ENCODE results near the gene IQCB1.

The IQCB1 gene

DNA sequence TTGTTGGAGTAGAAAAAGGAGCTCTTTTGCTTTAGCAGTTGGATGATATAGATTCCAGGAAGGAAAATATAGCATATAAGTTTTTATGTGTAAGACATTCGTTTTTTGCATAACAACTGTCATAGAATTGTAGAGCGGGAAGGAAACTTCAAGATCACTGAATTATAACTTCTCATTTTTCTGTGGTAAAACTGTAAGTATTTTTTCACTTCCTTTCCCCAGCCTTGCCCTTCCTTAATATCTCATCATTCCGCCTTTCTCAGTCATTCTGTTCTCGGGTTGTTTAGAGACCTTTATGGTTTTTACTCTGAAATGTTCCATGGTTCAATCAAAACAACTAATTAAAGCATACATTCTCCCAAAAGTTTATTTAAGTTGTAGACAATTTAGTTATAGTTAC, 1.2 kb upstream of the IQCB1 start:
- TF ChIP-seq, protein P1, sequence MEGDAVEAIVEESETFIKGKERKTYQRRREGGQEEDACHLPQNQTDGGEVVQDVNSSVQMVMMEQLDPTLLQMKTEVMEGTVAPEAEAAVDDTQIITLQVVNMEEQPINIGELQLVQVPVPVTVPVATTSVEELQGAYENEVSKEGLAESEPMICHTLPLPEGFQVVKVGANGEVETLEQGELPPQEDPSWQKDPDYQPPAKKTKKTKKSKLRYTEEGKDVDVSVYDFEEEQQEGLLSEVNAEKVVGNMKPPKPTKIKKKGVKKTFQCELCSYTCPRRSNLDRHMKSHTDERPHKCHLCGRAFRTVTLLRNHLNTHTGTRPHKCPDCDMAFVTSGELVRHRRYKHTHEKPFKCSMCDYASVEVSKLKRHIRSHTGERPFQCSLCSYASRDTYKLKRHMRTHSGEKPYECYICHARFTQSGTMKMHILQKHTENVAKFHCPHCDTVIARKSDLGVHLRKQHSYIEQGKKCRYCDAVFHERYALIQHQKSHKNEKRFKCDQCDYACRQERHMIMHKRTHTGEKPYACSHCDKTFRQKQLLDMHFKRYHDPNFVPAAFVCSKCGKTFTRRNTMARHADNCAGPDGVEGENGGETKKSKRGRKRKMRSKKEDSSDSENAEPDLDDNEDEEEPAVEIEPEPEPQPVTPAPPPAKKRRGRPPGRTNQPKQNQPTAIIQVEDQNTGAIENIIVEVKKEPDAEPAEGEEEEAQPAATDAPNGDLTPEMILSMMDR (conservative IDR thresholded peaks at IDR 0.05; ENCODE audit: control insufficient read depth, insufficient read depth, low read depth, low read length) = no peak
- H3K4me3 ChIP-seq (ENCODE audit: control insufficient read depth, low read depth, low read length) = no peak overlapping the region
- DNase-seq (ENCODE audit: low read depth) = no peak

DNA sequence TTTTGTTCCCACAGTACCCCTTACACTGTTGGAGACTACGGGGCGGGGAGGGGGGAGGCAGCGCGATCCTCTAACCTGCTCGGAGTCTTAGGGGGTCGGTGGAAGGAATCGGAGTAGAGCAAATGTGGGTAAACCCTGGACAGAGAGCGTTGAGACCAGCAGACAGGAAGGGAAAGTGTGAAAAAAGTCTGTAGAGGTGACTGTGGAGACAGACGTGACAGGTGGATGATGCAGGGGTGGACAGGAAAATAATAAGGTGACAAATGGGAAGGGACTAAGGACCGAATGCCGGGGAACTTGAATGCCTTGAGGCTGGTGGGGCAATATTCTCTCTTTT, 573 bp upstream of the IQCB1 start:
- TF ChIP-seq, protein P1 (conservative IDR thresholded peaks at IDR 0.05; ENCODE audit: control insufficient read depth, insufficient read depth, low read depth, low read length) = no peak
- peak overlapping the region; percentile 85 for H3K4me3 ChIP-seq (ENCODE audit: control insufficient read depth, low read depth, low read length)
- DNase-seq (ENCODE audit: low read depth) = peak; percentile 6

DNA sequence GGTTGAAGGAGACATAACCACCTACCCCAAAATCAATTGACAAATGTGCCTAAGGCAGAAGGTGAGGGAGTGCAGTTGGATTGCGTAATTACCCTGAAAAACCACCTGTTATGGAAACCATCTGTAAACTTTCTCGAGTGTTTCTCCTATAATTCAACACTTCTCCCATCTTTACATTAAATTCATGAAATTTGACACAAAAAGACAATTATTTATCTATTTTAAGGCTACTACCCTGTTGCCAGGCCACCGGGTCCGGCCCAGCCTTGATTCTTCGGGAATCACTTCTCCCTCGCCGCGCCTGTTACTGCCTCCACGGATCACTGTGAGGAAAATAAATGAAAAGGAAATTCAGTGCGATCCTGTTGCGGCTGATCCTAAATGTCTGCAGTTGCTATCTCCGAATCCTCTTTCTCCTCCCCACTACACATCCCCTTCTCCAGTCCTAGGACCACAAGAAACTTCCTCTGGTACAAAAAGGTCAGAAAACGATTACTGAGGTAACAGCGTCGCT, 646 bp downstream of the IQCB1 start:
- peak overlapping the region; percentile 85 for H3K4me3 ChIP-seq (ENCODE audit: control insufficient read depth, low read depth, low read length)
- TF ChIP-seq, protein P1 (conservative IDR thresholded peaks at IDR 0.05; ENCODE audit: control insufficient read depth, insufficient read depth, low read depth, low read length) = no peak
- DNase-seq (ENCODE audit: low read depth) = peak; percentile 7

DNA sequence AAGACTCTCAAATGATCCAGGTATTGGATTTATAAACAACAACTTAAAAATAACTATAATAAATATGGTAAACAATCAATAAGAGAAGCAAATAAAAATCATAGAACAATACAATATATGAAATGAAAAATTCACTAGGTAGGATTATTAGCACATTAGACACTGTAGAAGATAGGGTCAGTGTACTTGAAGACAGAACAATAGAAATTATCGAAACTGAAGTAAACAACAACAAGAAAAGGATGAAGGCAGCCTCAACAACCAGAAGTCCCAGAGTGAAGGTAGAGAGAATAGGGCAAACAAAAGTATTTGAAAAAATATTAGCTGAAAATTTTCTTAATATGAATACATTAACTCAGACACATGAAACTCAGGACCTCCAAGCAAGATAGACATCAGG, 11.9 kb downstream of the IQCB1 start:
- TF ChIP-seq, protein P1 (conservative IDR thresholded peaks at IDR 0.05; ENCODE audit: control insufficient read depth, insufficient read depth, low read depth, low read length) = no peak
- no peak overlapping the region for H3K4me3 ChIP-seq (ENCODE audit: control insufficient read depth, low read depth, low read length)
- no peak for DNase-seq (ENCODE audit: low read depth)

DNA sequence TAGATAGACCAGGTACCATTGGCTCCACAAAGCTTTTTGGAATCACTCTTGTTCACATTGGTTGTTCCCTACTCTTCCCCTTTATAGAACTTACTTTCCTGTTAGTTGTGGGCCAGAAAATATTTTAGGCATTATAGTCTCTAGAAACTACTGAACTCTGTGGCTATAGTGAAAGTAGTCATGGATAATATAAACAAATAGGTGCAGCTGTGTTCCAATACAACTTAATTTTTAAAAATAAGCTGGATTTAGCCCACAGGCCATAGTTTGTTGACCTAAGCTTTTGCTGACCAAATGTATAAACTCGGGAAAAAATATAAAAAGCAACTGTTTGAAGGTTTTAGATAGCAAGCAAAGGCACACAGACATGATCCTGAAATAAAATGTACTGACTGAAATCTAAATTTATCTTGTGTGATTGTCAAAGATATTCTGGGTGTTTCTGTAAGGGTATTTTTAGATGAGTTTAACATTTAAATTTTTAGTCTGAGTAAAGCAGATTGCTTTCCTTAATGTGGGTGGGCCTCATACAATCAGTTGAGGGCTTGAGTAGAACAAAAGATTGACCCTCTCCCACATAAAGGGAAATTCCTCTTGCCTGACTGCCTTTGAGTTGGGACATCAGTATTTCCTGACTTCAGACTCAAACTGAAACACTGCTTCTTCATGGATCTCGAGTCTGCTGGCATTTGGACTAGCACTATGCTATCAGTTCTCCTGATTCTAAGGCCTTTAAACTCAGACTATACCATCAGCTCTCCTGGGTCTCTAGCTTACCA, 13.2 kb downstream of the IQCB1 start:
- H3K4me3 ChIP-seq (ENCODE audit: control insufficient read depth, low read depth, low read length) = no peak overlapping the region
- no peak for DNase-seq (ENCODE audit: low read depth)
- TF ChIP-seq, protein P1 (conservative IDR thresholded peaks at IDR 0.05; ENCODE audit: control insufficient read depth, insufficient read depth, low read depth, low read length) = no peak

DNA sequence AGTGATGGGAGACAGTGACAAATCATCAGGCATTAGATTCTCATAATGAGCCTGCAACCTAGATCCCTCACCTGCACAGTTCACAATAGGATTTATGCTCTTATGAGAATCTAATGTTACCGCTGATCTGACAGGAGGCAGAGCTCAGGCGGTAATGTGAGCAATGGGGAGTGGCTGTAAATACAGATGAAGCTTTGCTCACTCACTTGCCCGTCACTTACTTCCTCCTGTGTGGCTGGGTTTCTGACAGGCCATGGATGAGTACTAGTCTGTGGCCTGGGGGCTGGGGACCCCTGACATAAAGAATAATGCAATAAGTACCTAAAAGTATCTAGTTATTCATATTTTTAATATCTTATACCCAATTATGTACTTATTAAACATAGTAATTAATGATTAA, 15.6 kb downstream of the IQCB1 start:
- TF ChIP-seq, protein P1 (conservative IDR thresholded peaks at IDR 0.05; ENCODE audit: control insufficient read depth, insufficient read depth, low read depth, low read length) = no peak
- no peak overlapping the region for H3K4me3 ChIP-seq (ENCODE audit: control insufficient read depth, low read depth, low read length)
- no peak for DNase-seq (ENCODE audit: low read depth)
